Endothelial cell of umbilical vein (primary cell): ENCODE data around the gene LRRC23. TPM values are rescaled to one million over a fixed set of nuclear protein-coding genes. Genes with fewer than 3 reads are reported as not detected.

ENCODE experiments used
- BruUV-seq: library from RNA; stranded (reverse); fragments of 400-500 nt; replicated peaks from 2 replicates; lab custom pipeline; 2021; lab: Mats Ljungman, UMichigan
- CTCF ChIA-PET: fragments of 300-600, 350-600 bp; sonication (Branson Sonifier 250); formaldehyde crosslinking; loops from one replicate; lab custom pipeline; 2021; ENCODE audit warnings: antibody characterized with exemption, inconsistent platforms; lab: Charles Lee
- POLR2A ChIA-PET: fragments of 300-600, 350-600 bp; sonication (Branson Sonifier 250); formaldehyde crosslinking; loops from one replicate; lab custom pipeline; 2021; ENCODE audit warnings: antibody characterized with exemption, inconsistent platforms; lab: Charles Lee
- DNase-seq: peaks from one replicate; pipeline ENCODE4 v3.0.0-alpha.2; 2011; ENCODE audit warnings: low read depth, low spot score
- FAIRE-seq: peaks from 2 replicates; lab custom pipeline; 2011; peaks lifted over from hg19 to GRCh38; lab: Jason Lieb, UNC
- H2AFZ ChIP-seq: 2 replicates; pipeline ENCODE4 v1.6.0; 2012; ENCODE audit warnings: low read depth, low read length, control low read depth, inconsistent platforms
- H3K27ac ChIP-seq: 2 replicates; pipeline ENCODE4 v1.5.1; 2011; ENCODE audit warnings: low read depth, mild to moderate bottlenecking, control low read depth, low read length, moderate library complexity; ENCODE audit not compliant: insufficient read depth
- H3K27me3 ChIP-seq, 2 experiments: 2 replicates each; pipeline versions ENCODE4 v1.6.0 to v1.6.1; 2011; ENCODE audit warnings: low read length in 2 of 2, mixed read lengths in 1 of 2; ENCODE audit not compliant: control insufficient read depth in 2 of 2, insufficient read depth in 2 of 2
- H3K36me3 ChIP-seq, 2 experiments: 2 replicates in 1 of 2; 3 replicates in 1 of 2; pipeline ENCODE4 v1.5.1; 2011; ENCODE audit warnings: low read length in 2 of 2, mild to moderate bottlenecking in 1 of 2, moderate library complexity in 1 of 2; ENCODE audit not compliant: control insufficient read depth in 2 of 2, insufficient read depth in 2 of 2; ENCODE audit errors: extremely low read depth in 1 of 2
- H3K4me1 ChIP-seq: 3 replicates; pipeline ENCODE4 v1.5.1; 2011; ENCODE audit warnings: mild to moderate bottlenecking, low read length; ENCODE audit not compliant: control insufficient read depth, insufficient read depth; ENCODE audit errors: extremely low read depth
- H3K4me2 ChIP-seq: 2 replicates; pipeline ENCODE4 v1.6.1; 2011; ENCODE audit warnings: low read length, control low read depth, mixed read lengths; ENCODE audit not compliant: insufficient read depth
- H3K4me3 ChIP-seq, 3 experiments: fragments of 200-600 bp in 1 of 3; sonication (generic), shearing (Covaris generic) in 1 of 3; replicated peaks in 1 of 3; 2 replicates each; pipeline ENCODE4 v1.5.1; 2011 to 2016; ENCODE audit warnings: control low read depth in 3 of 3, low read length in 3 of 3, mild to moderate bottlenecking in 2 of 3, inconsistent platforms in 1 of 3, low read depth in 1 of 3, moderate library complexity in 1 of 3; ENCODE audit not compliant: insufficient read depth in 1 of 3
- H3K79me2 ChIP-seq: 2 replicates; pipeline ENCODE4 v1.6.0; 2012; ENCODE audit warnings: low read length, inconsistent platforms; ENCODE audit not compliant: control insufficient read depth, insufficient read depth
- H3K9ac ChIP-seq: replicated peaks from 2 replicates; pipeline ENCODE3; 2011; ENCODE audit warnings: low read length, control low read depth; ENCODE audit not compliant: insufficient read depth; ENCODE audit errors: extremely low read depth
- H3K9me1 ChIP-seq: replicated peaks from 3 replicates; pipeline ENCODE4 v1.6.0; 2011; ENCODE audit warnings: mild to moderate bottlenecking, low read length; ENCODE audit not compliant: control insufficient read depth, insufficient read depth; ENCODE audit errors: extremely low read depth
- H3K9me3 ChIP-seq: replicated peaks from 2 replicates; pipeline ENCODE4 v1.5.1; 2012; ENCODE audit warnings: low read length, inconsistent platforms; ENCODE audit not compliant: control insufficient read depth, insufficient read depth
- H4K20me1 ChIP-seq: replicated peaks from 2 replicates; pipeline ENCODE3; 2011; ENCODE audit warnings: mild to moderate bottlenecking, low read length; ENCODE audit not compliant: control insufficient read depth, insufficient read depth; ENCODE audit errors: extremely low read depth
- CTCF ChIP-seq, 2 donors: IDR thresholded peaks; 1 replicate in 1 of 2; 2 replicates in 1 of 2; pipeline ENCODE4 v1.5.1; 2011; ENCODE audit warnings: low read length in 2 of 2, mild to moderate bottlenecking in 2 of 2, moderate library complexity in 2 of 2, control low read depth in 1 of 2, inconsistent platforms in 1 of 2, low read depth in 1 of 2; ENCODE audit not compliant: insufficient read depth in 1 of 2; ENCODE audit errors: extremely low read depth in 1 of 2
- EZH2 ChIP-seq: IDR thresholded peaks from 2 replicates; pipeline ENCODE4 v1.6.1; 2012; ENCODE audit warnings: borderline replicate concordance, low read depth, mild to moderate bottlenecking, moderate library complexity, low read length, inconsistent platforms; ENCODE audit not compliant: severe bottlenecking
- FOS ChIP-seq: IDR thresholded peaks from 2 replicates; pipeline ENCODE4 v1.6.1; 2011; ENCODE audit warnings: mild to moderate bottlenecking, low read length, moderate library complexity, borderline replicate concordance; ENCODE audit not compliant: insufficient read depth
- GATA2 ChIP-seq: IDR thresholded peaks from 2 replicates; pipeline ENCODE4 v1.7.0; 2011; ENCODE audit warnings: low read depth, mild to moderate bottlenecking, moderate library complexity, mixed read lengths, low read length; ENCODE audit not compliant: insufficient read length, insufficient read depth
- JUN ChIP-seq: IDR thresholded peaks from 2 replicates; pipeline ENCODE4 v1.6.1; 2011; ENCODE audit warnings: borderline replicate concordance, low read depth; ENCODE audit not compliant: insufficient read length, insufficient read depth
- MYC ChIP-seq: IDR thresholded peaks from one replicate; pipeline ENCODE4 v1.6.1; 2011; ENCODE audit warnings: mild to moderate bottlenecking, low read depth, low read length
- POLR2A ChIP-seq: IDR thresholded peaks from 2 replicates; pipeline ENCODE4 v1.6.1; 2012; ENCODE audit warnings: low read depth, mild to moderate bottlenecking, control low read depth, low read length
- POLR2AphosphoS5 ChIP-seq: IDR thresholded peaks from 2 replicates; pipeline ENCODE4 v1.6.1; 2012; ENCODE audit warnings: low read depth, mild to moderate bottlenecking, control low read depth, low read length, moderate library complexity; ENCODE audit not compliant: insufficient read depth
- dilution Hi-C: fragments of 300-500 bp; cut with MboI; formaldehyde crosslinking; loops from one replicate; pipeline ENCODE4 v1.15.0; 2019; ENCODE audit warnings: low sequenced_read_pairs; ENCODE audit not compliant: extremely low pct_ligation_motif_present
- intact Hi-C: fragments of 100-400 bp; cut with micrococcal nuclease; formaldehyde crosslinking; loops from one replicate; pipeline ENCODE4 v1.10.0; 2022
- polyA plus RNA-seq, 4 experiments: library from polyadenylated mRNA; depleted of rRNA in 3 of 4; stranded (reverse) in 3 of 4; unstranded in 1 of 4; fragments of >200 nt; gene quantifications; 2 replicates each; pipeline versions ENCODE4 v1.2.1 to v1.2.3, GENCODE V29; 2011 to 2012; ENCODE audit warnings: missing spikeins in 1 of 4
- total RNA-seq: library from RNA; stranded (reverse); gene quantifications from 2 replicates; pipeline ENCODE4 v1.2.3, GENCODE V29; 2021
- TF ChIP-seq, protein P1 (sequence below): IDR thresholded peaks from 2 replicates; pipeline ENCODE4 v1.6.1; 2011; ENCODE audit not compliant: insufficient read depth, insufficient read length

Gene LRRC23
- total and polyA plus RNA-seq, 2 donors (not counting 3 experiments of a cell fraction or from before 2014, with no cell fraction given) = 3.1 to 3.5 TPM

GRCh38 chr12:6860116-6860515 lies 44.5 kb upstream of the LRRC23 start:
- Histone ChIP-seq H3K4me3 (no peak overlapping the region), H3K27ac (no peak overlapping the region), H2AFZ (no peak overlapping the region), H3K36me3 (peaks cover 18 to 68% of the 10 kb centered on the region in 2 experiments), H3K79me2 (peaks cover under 1% of the 10 kb centered on the region), H3K9me1 (no peaks in the 10 kb centered on the region), H3K27me3 (no peaks in the 10 kb centered on the region), H4K20me1 (no peaks in the 10 kb centered on the region), H3K9me3 (no peaks in the 10 kb centered on the region), H3K4me2 (no peak overlapping the region), H3K9ac (no peak overlapping the region), H3K4me1 (no peaks in the 10 kb centered on the region)
- ChIA-PET POLR2A (no interaction called here), CTCF (interaction anchor here (1.9 kb wide), 1 partner anchor 9 kb away, joined by 7 read pairs; no protein-coding TSS in a partner anchor)
- BruUV-seq = no TSS peak
- DNase-seq = no peak
- dilution Hi-C loops = no loop called here
- no peak for FAIRE-seq
- intact Hi-C loops = no loop called here
- TF ChIP-seq, protein P1, sequence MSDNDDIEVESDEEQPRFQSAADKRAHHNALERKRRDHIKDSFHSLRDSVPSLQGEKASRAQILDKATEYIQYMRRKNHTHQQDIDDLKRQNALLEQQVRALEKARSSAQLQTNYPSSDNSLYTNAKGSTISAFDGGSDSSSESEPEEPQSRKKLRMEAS = no peak
- no peak for TF ChIP-seq FOS
- no peak for TF ChIP-seq GATA2
- TF ChIP-seq EZH2 = no peak
- TF ChIP-seq POLR2A = no peak
- TF ChIP-seq CTCF (IDR thresholded peaks at IDR 0.05; ENCODE audit: extremely low read depth in 1 of 2, insufficient read depth in 1 of 2, low read depth in 1 of 2, low read length in 2 of 2) = no peak
- TF ChIP-seq POLR2AphosphoS5 = no peak
- no peak for TF ChIP-seq JUN
- no peak for TF ChIP-seq MYC
